Activated T-helper 1 cell treated with Interleukin-2 at 50 U/mL for 16 hours (primary cell): ENCODE data around the gene VPS29.
A peak's percentile ranks its signal among the peaks of the same experiment; 100 is the strongest.
"Not testable (repeated sequence)": the region's sequence is repeated elsewhere in the genome, so short reads cannot be mapped to it uniquely, and the experiment has no call there.

Experiments
- DNase-seq: peaks from one replicate; pipeline ENCODE4 v3.0.0-alpha.2; 2020; ENCODE audit warnings: low read depth

The VPS29 gene

GRCh38 chr12:110520876-110521712 is 19.2 kb upstream of the VPS29 start:
- not testable (repeated sequence) for DNase-seq

GRCh38 chr12:110518014-110518413 is 16.1 kb upstream of the VPS29 start:
- not testable (repeated sequence) for DNase-seq

- no peak for DNase-seq
Observed at GRCh38 chr12:110516995-110517394, 15.1 kb upstream of the VPS29 start.

GRCh38 chr12:110514363-110514762 is 12.5 kb upstream of the VPS29 start:
- DNase-seq, result no peak

- DNase-seq, result no peak
Observed at GRCh38 chr12:110513842-110514241, 11.9 kb upstream of the VPS29 start.

GRCh38 chr12:110508071-110508586 is 6.2 kb upstream of the VPS29 start:
- DNase-seq, result no peak

- DNase-seq, result no peak
Observed at GRCh38 chr12:110505332-110505731, 3.4 kb upstream of the VPS29 start.

GRCh38 chr12:110503432-110503831 is 1.5 kb upstream of the VPS29 start:
- DNase-seq, result no peak

- DNase-seq, result no peak
Observed at GRCh38 chr12:110501399-110501751, 536 bp downstream of the VPS29 start.

GRCh38 chr12:110498984-110499706 is 2.8 kb downstream of the VPS29 start:
- no peak for DNase-seq

- DNase-seq, result no peak
Observed at GRCh38 chr12:110475426-110475825, 26.5 kb downstream of the VPS29 start.

- DNase-seq, result peak; percentile 89
Observed at GRCh38 chr12:110468214-110469048, 33.5 kb downstream of the VPS29 start, which contains the start of the genes FAM216A and GPN3. Gene FAM216A, plus strand, starts transcription at chr12:110468845. Its CDS starts 31 bp downstream, at chr12:110468876. Gene GPN3, minus strand, starts transcription at chr12:110468257. Its CDS starts 54 bp downstream, at chr12:110468203.

- DNase-seq, result no peak
Observed at GRCh38 chr12:110467847-110468213, 34.1 kb downstream of the VPS29 start.

- DNase-seq, result no peak
Observed at GRCh38 chr12:110466791-110467190, 35.1 kb downstream of the VPS29 start.

GRCh38 chr12:110465765-110466164 is 36.1 kb downstream of the VPS29 start:
- not testable (repeated sequence) for DNase-seq

GRCh38 chr12:110465024-110465423 is 36.9 kb downstream of the VPS29 start:
- no peak for DNase-seq

- DNase-seq, result not testable (repeated sequence)
Observed at GRCh38 chr12:110461189-110461588, 40.7 kb downstream of the VPS29 start.

GRCh38 chr12:110458756-110459155 is 43.2 kb downstream of the VPS29 start:
- no peak for DNase-seq

GRCh38 chr12:110453569-110454296 is 48.2 kb downstream of the VPS29 start:
- DNase-seq, result no peak

GRCh38 chr12:110451263-110451662 is 50.6 kb downstream of the VPS29 start:
- no peak for DNase-seq

- peak; percentile 91 for DNase-seq
Observed at GRCh38 chr12:110449799-110450497, 52.0 kb downstream of the VPS29 start, which contains the start of gene ARPC3. Gene ARPC3, minus strand, starts transcription at chr12:110450337. Its CDS starts 77 bp downstream, at chr12:110450260.
